ENCODE measurements around the gene CLDN15.
"Not testable (repeated sequence)": the region's sequence is repeated elsewhere in the genome, so short reads cannot be mapped to it uniquely, and the experiment has no call there.

The CLDN15 gene
- long read RNA-seq, donor 1, partial matches to known transcripts: 5 of 22 reads
- long read RNA-seq, donor 1, other reads (novel, unspliced or antisense): 16 of 22 reads
- long read RNA-seq, donor 2, partial matches to known transcripts: 0 of 7 reads
- long read RNA-seq, donor 2, other reads (novel, unspliced or antisense): 6 of 7 reads
- long read RNA-seq, donor 3, partial matches to known transcripts: 0 of 2 reads
- long read RNA-seq, donor 3, other reads (novel, unspliced or antisense): 0 of 2 reads
- long read RNA-seq, donor 4, partial matches to known transcripts: 0 of 2 reads
- long read RNA-seq, donor 4, other reads (novel, unspliced or antisense): 0 of 2 reads
- long read RNA-seq, donor 5: 0 reads
- long read RNA-seq, donor 6: 0 reads
- long read RNA-seq, donor 7, partial matches to known transcripts: 0 of 3 reads
- long read RNA-seq, donor 7, other reads (novel, unspliced or antisense): 0 of 3 reads
- long read RNA-seq, donor 8, partial matches to known transcripts: 0 of 6 reads
- long read RNA-seq, donor 8, other reads (novel, unspliced or antisense): 6 of 6 reads

- no peak for DNase-seq
These were observed at the start of gene CLDN15 for GRCh38 chr7:101237206-101238067. TSS of gene CLDN15 (minus strand) at chr7:101237802. CDS start at chr7:101237581, 221 bp downstream.

GRCh38 chr7:101287032-101287431 lies 49.4 kb upstream of the CLDN15 start:
- DNase-seq: no peak

GRCh38 chr7:101285880-101286279 lies 48.3 kb upstream of the CLDN15 start:
- DNase-seq: not testable (repeated sequence)

GRCh38 chr7:101285171-101285570 lies 47.6 kb upstream of the CLDN15 start:
- no peak for DNase-seq

- not testable (repeated sequence) for DNase-seq
These were observed 43.3 kb upstream of the CLDN15 start for GRCh38 chr7:101280912-101281311.

- DNase-seq: no peak
These were observed 41.1 kb upstream of the CLDN15 start for GRCh38 chr7:101278461-101279292.

- DNase-seq: no peak
These were observed 39.6 kb upstream of the CLDN15 start for GRCh38 chr7:101277155-101277554.

GRCh38 chr7:101273206-101273605 lies 35.6 kb upstream of the CLDN15 start:
- no peak for DNase-seq

GRCh38 chr7:101271021-101271420 lies 33.4 kb upstream of the CLDN15 start:
- DNase-seq: no peak

GRCh38 chr7:101269664-101270063 lies 32.1 kb upstream of the CLDN15 start:
- no peak for DNase-seq

GRCh38 chr7:101265622-101266516 lies 28.3 kb upstream of the CLDN15 start:
- DNase-seq: no peak

- DNase-seq: peak; percentile 36
These were observed 26.6 kb upstream of the CLDN15 start for GRCh38 chr7:101264102-101264706.

GRCh38 chr7:101258243-101258731 lies 20.7 kb upstream of the CLDN15 start:
- no peak for DNase-seq

- no peak for DNase-seq
These were observed 18.2 kb upstream of the CLDN15 start for GRCh38 chr7:101255796-101256195.

- not testable (repeated sequence) for DNase-seq
These were observed 15.6 kb upstream of the CLDN15 start for GRCh38 chr7:101253199-101253598.

GRCh38 chr7:101251871-101252659 lies 14.5 kb upstream of the CLDN15 start:
- peak; percentile 92 for DNase-seq

- no peak for DNase-seq
These were observed 12.7 kb upstream of the CLDN15 start for GRCh38 chr7:101250324-101250723.

GRCh38 chr7:101248276-101248675 lies 10.7 kb upstream of the CLDN15 start:
- DNase-seq: no peak

- no peak for DNase-seq
These were observed 7.6 kb upstream of the CLDN15 start for GRCh38 chr7:101245147-101245668.

All from right kidney (tissue), 9 donors.